ENCODE results near the gene WNT2B. TPM values are rescaled to one million over a fixed set of nuclear protein-coding genes. Genes with fewer than 3 reads are reported as not detected.

The WNT2B gene
- total and polyA plus RNA-seq, 10 of the 15 experiments (the other 5 are each of a cell fraction or from before 2014, with no cell fraction given) = 0.02 to 1.1 (median 0.14) TPM

DNA sequence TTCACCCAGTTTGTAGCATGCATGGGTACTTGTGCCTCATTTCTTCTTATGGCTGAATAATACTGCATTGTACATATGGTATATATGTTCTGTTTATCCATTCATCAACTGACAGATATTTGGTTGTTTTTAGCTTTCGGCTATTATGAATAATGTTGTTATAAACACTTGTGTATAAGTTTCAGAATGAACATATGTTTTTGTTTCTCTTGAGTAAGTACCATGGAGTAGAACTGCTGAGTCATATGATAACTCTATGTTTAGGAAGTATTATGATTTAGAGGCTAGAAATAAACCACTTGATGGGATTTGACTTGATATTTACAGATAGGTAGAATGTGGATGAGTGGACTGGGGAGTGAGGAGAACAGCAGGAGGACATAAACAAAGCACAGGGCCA, 48.6 kb downstream of the WNT2B start:
- FAIRE-seq (no peak), ATAC-seq (peak; percentile 47), DNase-seq (ENCODE audit: low read depth, low spot score) (peak; percentile 2)
- Histone ChIP-seq H3K27me3 (replicated peaks in 1 of 2; ENCODE audit: control insufficient read depth in 2 of 2, insufficient read depth in 2 of 2, low read length in 1 of 2) (no peaks in the 10 kb centered on the region), H3K9me3 (replicated peaks; ENCODE audit: control insufficient read depth, insufficient read depth, low read length) (no peaks in the 10 kb centered on the region), H4K20me1 (ENCODE audit: control insufficient read depth, insufficient read depth) (no peaks in the 10 kb centered on the region), H2AFZ (ENCODE audit: control insufficient read depth, low read depth, low read length) (no peak overlapping the region), H3K9ac (ENCODE audit: control insufficient read depth, insufficient read depth, low read length) (no peak overlapping the region), H3K36me3 (ENCODE audit: control insufficient read depth in 2 of 2, insufficient read depth in 2 of 2, low read length in 1 of 2) (no peaks in the 10 kb centered on the region), H3K79me2 (ENCODE audit: control insufficient read depth, insufficient read depth, low read length) (no peaks in the 10 kb centered on the region), H3K4me2 (ENCODE audit: control insufficient read depth, insufficient read depth) (no peak overlapping the region), H3K4me3 (no peak overlapping the region), H3K27ac (ENCODE audit: control insufficient read depth, insufficient read depth) (no peak overlapping the region), H3K4me1 (ENCODE audit: control insufficient read depth, insufficient read depth, low read length) (no peaks in the 10 kb centered on the region)
- WGBS (ENCODE audit: insufficient coverage, insufficient replicate concordance, low lambda C conversion rate, missing lambda C conversion rate) = 0% methylated on average over 1 of the region's 1 CpG
- BruUV-seq (replicated peaks) = no TSS peak
- CTCF ChIA-PET = interaction anchor here (1.1 kb wide), 1 partner anchor 19 kb away, joined by 3 read pairs; no protein-coding TSS in a partner anchor
- SMC1A ChIA-PET (ENCODE audit: uncharacterized antibody, unreplicated experiment) = interaction anchor here (0.7 to 1.5 kb wide), 2 partner anchors 13 to 147 kb away, joined by 3 read pairs; no protein-coding TSS in a partner anchor
- intact Hi-C loops (cut with micrococcal nuclease; ENCODE audit: unreplicated experiment) (no loop called here), in situ Hi-C loops (cut with MboI) (no loop called here)
- RAD21 ChIA-PET (ENCODE audit: unreplicated experiment) = no interaction called here
- POLR2A ChIA-PET = no interaction called here
- TF ChIP-seq IRF4 (IDR thresholded peaks at IDR 0.05; ENCODE audit: low read depth, low read length) (no peak), RAD21 (IDR thresholded peaks at IDR 0.05; ENCODE audit: insufficient read depth, low read depth, low read length) (no peak), POU2F2 (IDR thresholded peaks at IDR 0.05; ENCODE audit: borderline replicate concordance, low read depth, low read length) (no peak), ESRRA (IDR thresholded peaks at IDR 0.05; ENCODE audit: low read length) (no peak), SIN3A (IDR thresholded peaks at IDR 0.05; ENCODE audit: low read depth, low read length) (no peak), MEF2A (IDR thresholded peaks at IDR 0.05; ENCODE audit: insufficient read depth, low read depth, low read length) (0 out of 2 replicates have a peak, but pooled peaks have one; percentile 40), NFYA (IDR thresholded peaks at IDR 0.05; ENCODE audit: borderline replicate concordance, low read depth, low read length) (no peak), NFIC (IDR thresholded peaks at IDR 0.05; ENCODE audit: low read depth, low read length) (0 out of 2 replicates have a peak, but pooled peaks have one; percentile 29), CHD2 (IDR thresholded peaks at IDR 0.05; ENCODE audit: borderline replicate concordance, low read depth, low read length) (no peak), WRNIP1 (IDR thresholded peaks at IDR 0.05; ENCODE audit: borderline replicate concordance, low read depth, low read length) (no peak), SMAD1 (IDR thresholded peaks at IDR 0.05; ENCODE audit: low read depth, partially characterized antibody) (no peak), ZNF622 (IDR thresholded peaks at IDR 0.05) (no peak), DPF2 (IDR thresholded peaks at IDR 0.05) (no peak), NFXL1 (IDR thresholded peaks at IDR 0.05; ENCODE audit: borderline replicate concordance) (no peak), BACH1 (IDR thresholded peaks at IDR 0.05; ENCODE audit: borderline replicate concordance) (0 out of 2 replicates have a peak, but pooled peaks have one; percentile 47)
- TF ChIP-seq, protein P1, sequence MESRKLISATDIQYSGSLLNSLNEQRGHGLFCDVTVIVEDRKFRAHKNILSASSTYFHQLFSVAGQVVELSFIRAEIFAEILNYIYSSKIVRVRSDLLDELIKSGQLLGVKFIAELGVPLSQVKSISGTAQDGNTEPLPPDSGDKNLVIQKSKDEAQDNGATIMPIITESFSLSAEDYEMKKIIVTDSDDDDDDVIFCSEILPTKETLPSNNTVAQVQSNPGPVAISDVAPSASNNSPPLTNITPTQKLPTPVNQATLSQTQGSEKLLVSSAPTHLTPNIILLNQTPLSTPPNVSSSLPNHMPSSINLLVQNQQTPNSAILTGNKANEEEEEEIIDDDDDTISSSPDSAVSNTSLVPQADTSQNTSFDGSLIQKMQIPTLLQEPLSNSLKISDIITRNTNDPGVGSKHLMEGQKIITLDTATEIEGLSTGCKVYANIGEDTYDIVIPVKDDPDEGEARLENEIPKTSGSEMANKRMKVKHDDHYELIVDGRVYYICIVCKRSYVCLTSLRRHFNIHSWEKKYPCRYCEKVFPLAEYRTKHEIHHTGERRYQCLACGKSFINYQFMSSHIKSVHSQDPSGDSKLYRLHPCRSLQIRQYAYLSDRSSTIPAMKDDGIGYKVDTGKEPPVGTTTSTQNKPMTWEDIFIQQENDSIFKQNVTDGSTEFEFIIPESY (IDR thresholded peaks at IDR 0.05) = no peak
- TF ChIP-seq, protein P2, sequence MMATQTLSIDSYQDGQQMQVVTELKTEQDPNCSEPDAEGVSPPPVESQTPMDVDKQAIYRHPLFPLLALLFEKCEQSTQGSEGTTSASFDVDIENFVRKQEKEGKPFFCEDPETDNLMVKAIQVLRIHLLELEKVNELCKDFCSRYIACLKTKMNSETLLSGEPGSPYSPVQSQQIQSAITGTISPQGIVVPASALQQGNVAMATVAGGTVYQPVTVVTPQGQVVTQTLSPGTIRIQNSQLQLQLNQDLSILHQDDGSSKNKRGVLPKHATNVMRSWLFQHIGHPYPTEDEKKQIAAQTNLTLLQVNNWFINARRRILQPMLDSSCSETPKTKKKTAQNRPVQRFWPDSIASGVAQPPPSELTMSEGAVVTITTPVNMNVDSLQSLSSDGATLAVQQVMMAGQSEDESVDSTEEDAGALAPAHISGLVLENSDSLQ (IDR thresholded peaks at IDR 0.05) = peak; percentile 38; the same call in 1 of the 2 replicates
- TF ChIP-seq, protein P3, sequence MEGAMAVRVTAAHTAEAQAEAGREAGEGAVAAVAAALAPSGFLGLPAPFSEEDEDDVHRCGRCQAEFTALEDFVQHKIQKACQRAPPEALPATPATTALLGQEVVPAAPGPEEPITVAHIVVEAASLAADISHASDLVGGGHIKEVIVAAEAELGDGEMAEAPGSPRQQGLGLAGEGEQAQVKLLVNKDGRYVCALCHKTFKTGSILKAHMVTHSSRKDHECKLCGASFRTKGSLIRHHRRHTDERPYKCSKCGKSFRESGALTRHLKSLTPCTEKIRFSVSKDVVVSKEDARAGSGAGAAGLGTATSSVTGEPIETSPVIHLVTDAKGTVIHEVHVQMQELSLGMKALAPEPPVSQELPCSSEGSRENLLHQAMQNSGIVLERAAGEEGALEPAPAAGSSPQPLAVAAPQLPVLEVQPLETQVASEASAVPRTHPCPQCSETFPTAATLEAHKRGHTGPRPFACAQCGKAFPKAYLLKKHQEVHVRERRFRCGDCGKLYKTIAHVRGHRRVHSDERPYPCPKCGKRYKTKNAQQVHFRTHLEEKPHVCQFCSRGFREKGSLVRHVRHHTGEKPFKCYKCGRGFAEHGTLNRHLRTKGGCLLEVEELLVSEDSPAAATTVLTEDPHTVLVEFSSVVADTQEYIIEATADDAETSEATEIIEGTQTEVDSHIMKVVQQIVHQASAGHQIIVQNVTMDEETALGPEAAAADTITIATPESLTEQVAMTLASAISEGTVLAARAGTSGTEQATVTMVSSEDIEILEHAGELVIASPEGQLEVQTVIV (IDR thresholded peaks at IDR 0.05; ENCODE audit: borderline replicate concordance, partially characterized antibody) = no peak
- TF ChIP-seq, protein P4, sequence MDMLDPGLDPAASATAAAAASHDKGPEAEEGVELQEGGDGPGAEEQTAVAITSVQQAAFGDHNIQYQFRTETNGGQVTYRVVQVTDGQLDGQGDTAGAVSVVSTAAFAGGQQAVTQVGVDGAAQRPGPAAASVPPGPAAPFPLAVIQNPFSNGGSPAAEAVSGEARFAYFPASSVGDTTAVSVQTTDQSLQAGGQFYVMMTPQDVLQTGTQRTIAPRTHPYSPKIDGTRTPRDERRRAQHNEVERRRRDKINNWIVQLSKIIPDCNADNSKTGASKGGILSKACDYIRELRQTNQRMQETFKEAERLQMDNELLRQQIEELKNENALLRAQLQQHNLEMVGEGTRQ (IDR thresholded peaks at IDR 0.05; ENCODE audit: borderline replicate concordance, low read depth, low read length) = no peak
